ENCODE data around the gene TP53I11.

The TP53I11 gene

GRCh38 chr11:44978274-44978960 lies 27.7 kb upstream of the TP53I11 start:
- no peak for DNase-seq

- DNase-seq: no peak
Measured at GRCh38 chr11:44977493-44977984, 26.9 kb upstream of the TP53I11 start.

- no peak for DNase-seq
Measured at GRCh38 chr11:44976576-44976975, 25.9 kb upstream of the TP53I11 start.

GRCh38 chr11:44974402-44975000 lies 23.8 kb upstream of the TP53I11 start:
- DNase-seq: no peak

GRCh38 chr11:44973632-44974401 lies 23.1 kb upstream of the TP53I11 start:
- DNase-seq: no peak

- no peak for DNase-seq
Measured at GRCh38 chr11:44972746-44973435, 22.2 kb upstream of the TP53I11 start.

GRCh38 chr11:44971185-44971584 lies 20.5 kb upstream of the TP53I11 start:
- no peak for DNase-seq

- DNase-seq: no peak
Measured at GRCh38 chr11:44970293-44970692, 19.6 kb upstream of the TP53I11 start.

- no peak for DNase-seq
Measured at GRCh38 chr11:44969651-44970252, 19.1 kb upstream of the TP53I11 start.

GRCh38 chr11:44968510-44968909 lies 17.8 kb upstream of the TP53I11 start:
- no peak for DNase-seq

- DNase-seq: no peak
Measured at GRCh38 chr11:44967930-44968496, 17.3 kb upstream of the TP53I11 start.

GRCh38 chr11:44966694-44967093 lies 16.0 kb upstream of the TP53I11 start:
- no peak for DNase-seq

GRCh38 chr11:44964526-44965209 lies 14.0 kb upstream of the TP53I11 start:
- DNase-seq: no peak

- DNase-seq: no peak
Measured at GRCh38 chr11:44963948-44964347, 13.3 kb upstream of the TP53I11 start.

- no peak for DNase-seq
Measured at GRCh38 chr11:44963136-44963535, 12.5 kb upstream of the TP53I11 start.

GRCh38 chr11:44962464-44962863 lies 11.8 kb upstream of the TP53I11 start:
- no peak for DNase-seq

- no peak for DNase-seq
Measured at GRCh38 chr11:44960200-44960845, 9.6 kb upstream of the TP53I11 start.

- DNase-seq: no peak
Measured at GRCh38 chr11:44959064-44959463, 8.4 kb upstream of the TP53I11 start.

GRCh38 chr11:44957776-44958564 lies 7.3 kb upstream of the TP53I11 start:
- DNase-seq: no peak

GRCh38 chr11:44957040-44957515 lies 6.4 kb upstream of the TP53I11 start:
- no peak for DNase-seq
